ENCODE measurements around the gene VGLL3. TPM values are rescaled to one million over a fixed set of nuclear protein-coding genes. Genes with fewer than 3 reads are reported as not detected.

Gene VGLL3
- total RNA-seq, 1 donor from 2014 or later, result 40.6 TPM

DNA sequence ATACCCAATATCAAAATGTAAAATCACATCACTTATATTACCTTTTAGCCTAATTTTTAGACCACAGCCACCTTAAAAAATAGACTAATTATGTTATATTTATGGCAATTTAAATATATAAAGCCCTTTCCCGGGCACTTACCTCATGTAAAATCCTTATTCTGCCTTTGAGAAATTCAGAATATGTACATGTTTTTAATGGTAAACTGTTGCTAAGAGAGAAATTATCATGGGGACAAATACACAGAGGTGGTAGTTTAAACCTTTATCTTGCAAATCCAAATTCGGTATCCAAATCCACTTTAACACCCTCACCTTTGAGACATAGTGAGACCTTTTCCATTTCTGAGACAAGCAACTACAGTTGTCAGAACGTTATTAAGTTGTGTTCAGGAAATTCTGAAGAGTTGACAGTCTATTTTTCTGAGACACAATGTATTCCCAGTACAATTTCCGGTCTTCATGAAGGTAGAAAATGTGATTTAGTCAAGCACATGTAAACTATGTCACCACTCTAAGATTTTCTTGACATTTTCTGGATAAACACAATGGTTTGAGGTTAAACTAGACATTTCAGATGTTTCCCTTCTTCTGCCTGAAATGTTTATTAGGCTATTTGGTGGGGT is 10.6 kb upstream of the VGLL3 start:
- no peak for DNase-seq (ENCODE audit: low read depth)
- Histone ChIP-seq H3K27me3 (ENCODE audit: control insufficient read depth, insufficient read depth, low read length) (no peaks in the 10 kb centered on the region), H3K36me3 (ENCODE audit: control insufficient read depth, insufficient read depth, low read length) (no peaks in the 10 kb centered on the region), H3K4me3 (ENCODE audit: low read depth, low read length) (no peak overlapping the region)
- TF ChIP-seq CTCF (IDR thresholded peaks at IDR 0.05; ENCODE audit: insufficient read depth, low read length, poor library complexity, severe bottlenecking), result no peak

DNA sequence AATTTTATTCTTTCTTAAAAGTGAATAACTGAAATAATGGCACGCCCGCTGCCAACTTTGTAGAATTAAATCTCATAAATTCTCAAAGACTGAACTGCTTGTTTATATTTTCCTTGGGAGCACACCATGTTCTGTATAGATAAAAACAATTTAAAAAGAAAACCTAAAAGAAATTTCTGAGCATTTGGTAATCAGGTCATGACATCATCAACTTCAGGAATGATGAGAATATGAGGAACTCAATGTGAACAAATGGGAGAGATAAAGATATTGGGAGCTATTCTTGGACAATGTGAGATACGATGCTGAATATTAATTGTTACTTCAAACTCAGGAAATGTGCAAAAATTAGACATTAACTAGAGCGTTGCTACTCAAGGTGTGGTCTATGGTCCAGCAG is 10.0 kb upstream of the VGLL3 start:
- no peak for TF ChIP-seq CTCF (IDR thresholded peaks at IDR 0.05; ENCODE audit: insufficient read depth, low read length, poor library complexity, severe bottlenecking)

DNA sequence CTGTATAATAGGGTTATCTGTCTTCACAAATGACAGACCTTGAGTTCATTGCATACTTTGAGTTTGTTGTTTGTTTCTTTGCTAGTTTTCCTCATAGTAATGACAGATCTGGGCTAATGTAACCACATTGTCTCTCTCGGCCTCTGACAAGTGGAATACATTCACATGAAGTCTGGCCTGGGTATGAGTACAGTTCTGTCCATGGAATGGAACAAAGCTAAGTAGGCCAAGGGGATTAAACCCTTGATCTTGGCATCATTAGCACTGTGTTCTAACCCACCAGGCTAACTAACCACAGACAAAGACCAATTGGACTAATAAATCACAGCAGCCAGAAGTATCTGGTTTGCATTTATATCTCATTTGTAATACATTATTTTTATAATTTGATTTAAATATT is 7.6 kb upstream of the VGLL3 start:
- Histone ChIP-seq H3K27me3 (ENCODE audit: control insufficient read depth, insufficient read depth, low read length) (no peaks in the 10 kb centered on the region), H3K4me3 (ENCODE audit: low read depth, low read length) (no peak overlapping the region), H3K36me3 (ENCODE audit: control insufficient read depth, insufficient read depth, low read length) (no peaks in the 10 kb centered on the region)
- no peak for DNase-seq (ENCODE audit: low read depth)
- TF ChIP-seq CTCF (IDR thresholded peaks at IDR 0.05; ENCODE audit: insufficient read depth, low read length, poor library complexity, severe bottlenecking), result no peak

More for the DNA sequence above, 10.0 kb upstream of the VGLL3 start:
- H3K36me3 ChIP-seq (ENCODE audit: control insufficient read depth, insufficient read depth, low read length), result no peaks in the 10 kb centered on the region
- H3K4me3 ChIP-seq (ENCODE audit: low read depth, low read length), result no peak overlapping the region
- H3K27me3 ChIP-seq (ENCODE audit: control insufficient read depth, insufficient read depth, low read length), result no peaks in the 10 kb centered on the region
- no peak for DNase-seq (ENCODE audit: low read depth)

DNA sequence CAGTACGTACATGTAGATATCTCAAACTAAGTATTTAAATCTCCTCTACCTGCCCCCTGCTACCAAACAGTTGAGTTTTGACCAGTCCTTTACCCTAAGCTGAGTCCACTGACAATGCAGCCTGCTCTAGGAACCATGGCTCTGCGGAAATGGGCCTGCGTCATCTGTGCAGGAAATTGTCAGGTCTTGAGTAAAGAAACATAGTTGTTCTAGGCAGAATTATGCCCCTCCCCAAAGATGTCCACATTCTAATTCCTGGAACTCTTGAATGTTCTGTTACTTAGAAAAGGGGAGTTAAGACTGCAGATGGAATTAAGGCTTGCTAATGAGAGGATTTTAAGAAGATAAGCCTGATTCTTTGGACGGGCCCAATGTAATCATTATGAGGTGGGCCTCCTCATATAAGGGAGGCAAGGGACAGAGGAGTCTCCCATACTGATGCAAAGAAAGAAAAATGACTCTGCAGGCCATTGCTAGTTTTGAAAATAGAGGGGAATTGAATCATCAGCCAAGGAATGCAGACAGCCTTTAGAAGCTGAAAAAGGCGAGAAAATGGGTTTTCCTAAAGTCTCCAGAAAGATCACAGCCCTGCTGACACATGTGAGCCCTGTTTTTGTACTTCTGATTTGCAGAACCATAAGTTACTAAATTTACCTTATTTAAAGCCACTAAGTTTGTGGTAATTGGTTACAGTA is 5.5 kb upstream of the VGLL3 start:
- Histone ChIP-seq H3K4me3 (ENCODE audit: low read depth, low read length) (no peak overlapping the region), H3K36me3 (ENCODE audit: control insufficient read depth, insufficient read depth, low read length) (no peaks in the 10 kb centered on the region), H3K27me3 (ENCODE audit: control insufficient read depth, insufficient read depth, low read length) (no peaks in the 10 kb centered on the region)
- TF ChIP-seq CTCF (IDR thresholded peaks at IDR 0.05; ENCODE audit: insufficient read depth, low read length, poor library complexity, severe bottlenecking), result no peak
- no peak for DNase-seq (ENCODE audit: low read depth)

- no peak for TF ChIP-seq CTCF (IDR thresholded peaks at IDR 0.05; ENCODE audit: insufficient read depth, low read length, poor library complexity, severe bottlenecking)
- DNase-seq (ENCODE audit: low read depth), result no peak
- Histone ChIP-seq H3K36me3 (ENCODE audit: control insufficient read depth, insufficient read depth, low read length) (no peaks in the 10 kb centered on the region), H3K27me3 (ENCODE audit: control insufficient read depth, insufficient read depth, low read length) (peaks cover under 1% of the 10 kb centered on the region), H3K4me3 (ENCODE audit: low read depth, low read length) (no peak overlapping the region)
Measured at GRCh38 chr3:86995537-86995936, 4.6 kb upstream of the VGLL3 start.

GRCh38 chr3:86993704-86994103 is 2.8 kb upstream of the VGLL3 start:
- no peak for TF ChIP-seq CTCF (IDR thresholded peaks at IDR 0.05; ENCODE audit: insufficient read depth, low read length, poor library complexity, severe bottlenecking)
- Histone ChIP-seq H3K27me3 (ENCODE audit: control insufficient read depth, insufficient read depth, low read length) (peaks cover 5% of the 10 kb centered on the region), H3K36me3 (ENCODE audit: control insufficient read depth, insufficient read depth, low read length) (no peaks in the 10 kb centered on the region), H3K4me3 (ENCODE audit: low read depth, low read length) (no peak overlapping the region)
- DNase-seq (ENCODE audit: low read depth), result no peak

Measured in kidney epithelial cell (primary cell).